ENCODE data around the gene MICAL1. TPM values are rescaled to one million over a fixed set of nuclear protein-coding genes. Genes with fewer than 3 reads are reported as not detected.

MICAL1 gene
- total and polyA plus RNA-seq, 2 of the 8 experiments (the other 6 are each of a cell fraction or from before 2014, with no cell fraction given) = 42.5 to 55.4 TPM

- Histone ChIP-seq H3K79me2 (ENCODE audit: control insufficient read depth in 1 of 2, insufficient read depth in 2 of 2, low read length in 2 of 2) (no peaks in the 10 kb centered on the region), H3K4me3 (ENCODE audit: extremely low read depth in 1 of 4, insufficient read depth in 2 of 4, low read depth in 3 of 4, low read length in 4 of 4) (no peak overlapping the region), H3K23me2 (ENCODE audit: low read depth, low read length) (no peaks in the 10 kb centered on the region; the same call in 1 of the 2 replicates), H3K4me1 (replicated peaks in 1 of 4; ENCODE audit: control insufficient read depth in 3 of 4, insufficient read depth in 4 of 4, low read length in 3 of 4) (peaks cover 2 to 10% (median 6%) of the 10 kb centered on the region in 4 experiments; a peak in 5 of 7 replicates), H2BK120ac (replicated peaks; ENCODE audit: low read depth, low read length) (no peak overlapping the region), H3K36me3 (ENCODE audit: control insufficient read depth in 2 of 4, insufficient read depth in 4 of 4, low read length in 3 of 4) (no peaks in the 10 kb centered on the region), H3K9me3 (ENCODE audit: insufficient read depth in 2 of 2, low read depth in 1 of 2, low read length in 1 of 2) (no peaks in the 10 kb centered on the region), H4K20me1 (replicated peaks in 1 of 2; ENCODE audit: control insufficient read depth in 1 of 2, insufficient read depth in 2 of 2, low read length in 2 of 2) (no peaks in the 10 kb centered on the region), H4K5ac (ENCODE audit: insufficient read length, low read depth, low read length) (no peak overlapping the region), H2BK20ac (ENCODE audit: low read length) (0 out of 2 replicates have a peak overlapping the region, but pooled peaks have one; percentile 34), H3K56ac (replicated peaks; ENCODE audit: insufficient read length, low read depth, low read length) (no peak overlapping the region), H3K4me2 (ENCODE audit: insufficient read depth in 1 of 2, low read depth in 2 of 2, low read length in 2 of 2) (no peak overlapping the region), H3K27ac (ENCODE audit: low read depth, low read length) (no peak overlapping the region), H3K23ac (ENCODE audit: insufficient read length) (no peak overlapping the region), H3K9ac (replicated peaks in 1 of 4; ENCODE audit: extremely low read depth in 1 of 4, low read depth in 3 of 4, low read length in 3 of 4) (peak overlapping the region in 1 of 4 experiments; percentile 10; a peak in 1 of 7 replicates), H3K14ac (ENCODE audit: insufficient read length) (no peak overlapping the region), H3K18ac (ENCODE audit: extremely low read depth, low read length) (no peak overlapping the region), H2BK5ac (ENCODE audit: low read depth, low read length) (peak overlapping the region; percentile 25; the same call in 1 of the 2 replicates), H3K4ac (replicated peaks; ENCODE audit: insufficient read length, low read depth, low read length) (no peak overlapping the region), H3K27me3 (replicated peaks in 1 of 4; ENCODE audit: control insufficient read depth in 3 of 4, extremely low read depth in 1 of 4, insufficient read depth in 3 of 4, low read length in 3 of 4) (no peaks in the 10 kb centered on the region), H3K79me1 (ENCODE audit: low read depth, low read length) (no peaks in the 10 kb centered on the region), H2AK5ac (ENCODE audit: low read depth, low read length) (no peak overlapping the region), H4K8ac (ENCODE audit: extremely low read depth, insufficient read depth, low read length) (no peak overlapping the region; the same call in none of the 2 replicates), H2BK12ac (ENCODE audit: low read depth, low read length) (no peak overlapping the region), H2AFZ (ENCODE audit: low read length) (0 out of 2 replicates have a peak overlapping the region, but pooled peaks have one; percentile 25), H2BK15ac (ENCODE audit: low read length) (0 out of 2 replicates have a peak overlapping the region, but pooled peaks have one; percentile 75), H4K91ac (replicated peaks; ENCODE audit: insufficient read length, low read length) (peak overlapping the region; percentile 55)
- ChIA-PET CTCF (ENCODE audit: partially characterized antibody) (interaction anchor here (1.9 kb wide), 1 partner anchor 9 kb away, joined by 6 read pairs; no protein-coding TSS in a partner anchor), POLR2A (ENCODE audit: partially characterized antibody) (interaction anchor here (0.8 kb wide), 1 partner anchor 44 kb away, joined by 3 read pairs; no protein-coding TSS in a partner anchor)
- DNase-seq (ENCODE audit: low read depth in 1 of 2, low spot score in 2 of 2) (no peak), FAIRE-seq (no peak)
- 85% methylated on average over 10 of the region's 10 CpGs; no CpG with 5 or more reads in 1 of the 2 experiments for WGBS, 2 experiments (ENCODE audit: extremely low coverage in 1 of 2, insufficient coverage in 1 of 2, insufficient read length in 1 of 2, insufficient replicate concordance in 2 of 2, low coverage in 1 of 2, low lambda C conversion rate in 2 of 2, missing lambda C conversion rate in 1 of 2)
- TF ChIP-seq TAF7 (optimal IDR thresholded peaks at IDR 0.05; ENCODE audit: borderline replicate concordance, low read depth, low read length) (no peak), POU5F1 (IDR thresholded peaks at IDR 0.05; ENCODE audit: low read depth, low read length) (no peak), CHD2 (IDR thresholded peaks at IDR 0.05; ENCODE audit: low read length) (no peak), ASH2L (IDR thresholded peaks at IDR 0.05; ENCODE audit: low read length) (no peak)
These were observed 48.0 kb upstream of the MICAL1 start for GRCh38 chr6:109503327-109504224.

All from H1 (cell line).